NCI-H146 (cell line): ENCODE measurements around the gene TIGAR.

Source experiments
- DNase-seq: peaks from one replicate; lab custom pipeline; 2025; lab: John Stamatoyannopoulos, UW

TIGAR gene, protein sequence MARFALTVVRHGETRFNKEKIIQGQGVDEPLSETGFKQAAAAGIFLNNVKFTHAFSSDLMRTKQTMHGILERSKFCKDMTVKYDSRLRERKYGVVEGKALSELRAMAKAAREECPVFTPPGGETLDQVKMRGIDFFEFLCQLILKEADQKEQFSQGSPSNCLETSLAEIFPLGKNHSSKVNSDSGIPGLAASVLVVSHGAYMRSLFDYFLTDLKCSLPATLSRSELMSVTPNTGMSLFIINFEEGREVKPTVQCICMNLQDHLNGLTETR

DNA sequence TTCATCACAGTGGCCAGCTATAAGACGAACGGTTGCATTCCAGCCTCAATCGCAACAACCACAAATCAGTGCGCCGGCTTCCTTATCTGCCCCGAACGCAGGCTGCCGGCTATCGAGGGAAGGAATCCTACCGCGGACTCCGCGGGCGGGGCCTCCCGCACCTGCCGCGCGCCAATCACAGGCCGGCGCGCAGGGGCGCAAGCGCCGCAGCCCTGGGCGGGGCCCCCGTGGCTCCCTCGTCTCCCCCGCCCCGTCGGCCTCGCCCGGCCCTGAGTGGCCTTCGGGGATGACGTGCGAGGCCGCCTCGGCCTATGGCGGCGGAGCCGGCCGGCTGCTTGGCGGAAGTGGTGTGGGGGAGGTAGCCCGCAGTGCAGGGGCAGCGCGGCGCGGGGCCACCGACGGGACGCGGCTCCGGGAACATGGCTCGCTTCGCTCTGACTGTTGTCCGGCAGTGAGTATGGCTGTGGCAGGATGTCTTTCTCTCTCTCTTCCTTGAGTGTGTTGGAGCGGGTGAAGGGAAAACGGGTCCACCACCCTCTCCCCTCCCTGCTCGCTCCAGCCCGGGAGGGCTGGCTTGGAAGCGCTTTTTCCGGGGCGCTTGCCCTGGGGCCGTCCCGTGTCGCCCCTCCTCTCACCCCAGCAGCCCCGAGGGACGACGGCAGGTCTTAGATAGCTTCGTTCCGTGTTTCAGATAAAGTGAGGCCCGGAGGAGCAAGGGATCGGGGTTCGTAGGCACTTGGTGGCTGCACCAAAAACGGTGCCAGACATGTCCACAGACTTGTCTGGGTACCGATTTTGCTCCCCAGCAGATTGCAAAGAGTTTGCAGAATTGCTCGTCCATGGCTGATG, at the start of gene TIGAR:
Gene TIGAR, plus strand, starts transcription at position 361 of the 849 bp plus-strand sequence. Its CDS starts 59 bp downstream, at position 420.
- DNase-seq: peak; percentile 96

DNA sequence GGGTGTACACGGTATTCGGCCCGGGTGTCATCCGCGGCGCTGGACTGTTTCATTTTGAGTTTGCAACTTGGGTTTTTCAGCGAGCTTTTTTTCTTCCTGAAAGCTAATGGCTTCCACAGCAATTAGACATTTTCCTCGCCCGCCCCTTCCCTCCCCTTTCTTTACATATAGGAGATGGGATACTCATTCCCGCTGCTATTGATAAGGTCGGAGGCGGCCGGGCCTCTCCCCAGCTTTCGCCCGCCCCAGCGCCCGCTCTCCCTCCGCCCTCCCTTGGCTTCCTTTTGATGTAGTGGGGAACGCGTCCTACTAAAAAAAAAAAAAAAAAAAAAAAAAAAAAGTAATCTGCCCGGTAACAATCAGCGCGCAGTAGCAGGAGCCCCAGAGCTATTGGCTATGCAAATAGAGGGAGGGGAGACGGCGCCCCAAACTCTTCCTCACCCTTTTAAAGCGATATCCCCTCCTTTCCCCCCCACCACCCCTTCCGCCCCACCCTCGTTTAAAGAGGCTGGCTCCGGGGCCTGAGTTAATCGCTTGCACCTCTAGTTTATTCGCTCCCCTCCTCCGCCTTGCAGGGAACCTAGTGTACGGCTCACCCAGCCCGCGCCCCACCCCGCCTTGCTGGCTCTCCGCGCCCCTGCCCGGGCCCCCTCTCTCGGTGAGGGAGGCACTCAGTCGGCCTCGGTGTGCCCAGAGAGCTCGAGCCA, 49.1 kb upstream of the TIGAR start:
- DNase-seq: peak; percentile 48

DNA sequence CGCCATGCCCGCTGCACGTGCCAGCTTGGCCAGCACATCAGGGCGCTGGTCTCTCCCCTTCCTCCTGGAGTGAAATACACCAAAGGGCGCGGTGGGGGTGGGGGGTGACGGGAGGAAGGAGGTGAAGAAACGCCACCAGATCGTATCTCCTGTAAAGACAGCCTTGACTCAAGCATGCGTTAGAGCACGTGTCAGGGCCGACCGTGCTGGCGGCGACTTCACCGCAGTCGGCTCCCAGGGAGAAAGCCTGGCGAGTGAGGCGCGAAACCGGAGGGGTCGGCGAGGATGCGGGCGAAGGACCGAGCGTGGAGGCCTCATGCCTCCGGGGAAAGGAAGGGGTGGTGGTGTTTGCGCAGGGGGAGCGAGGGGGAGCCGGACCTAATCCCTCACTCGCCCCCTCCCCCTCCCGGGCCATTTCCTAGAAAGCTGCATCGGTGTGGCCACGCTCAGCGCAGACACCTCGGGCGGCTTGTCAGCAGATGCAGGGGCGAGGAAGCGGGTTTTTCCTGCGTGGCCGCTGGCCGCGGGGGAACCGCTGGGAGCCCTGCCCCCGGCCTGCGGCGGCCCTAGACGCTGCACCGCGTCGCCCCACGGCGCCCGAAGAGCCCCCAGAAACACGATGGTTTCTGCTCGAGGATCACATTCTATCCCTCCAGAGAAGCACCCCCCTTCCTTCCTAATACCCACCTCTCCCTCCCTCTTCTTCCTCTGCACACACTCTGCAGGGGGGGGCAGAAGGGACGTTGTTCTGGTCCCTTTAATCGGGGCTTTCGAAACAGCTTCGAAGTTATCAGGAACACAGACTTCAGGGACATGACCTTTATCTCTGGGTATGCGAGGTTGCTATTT, 48.4 kb upstream of the TIGAR start:
- DNase-seq: peak; percentile 37

DNA sequence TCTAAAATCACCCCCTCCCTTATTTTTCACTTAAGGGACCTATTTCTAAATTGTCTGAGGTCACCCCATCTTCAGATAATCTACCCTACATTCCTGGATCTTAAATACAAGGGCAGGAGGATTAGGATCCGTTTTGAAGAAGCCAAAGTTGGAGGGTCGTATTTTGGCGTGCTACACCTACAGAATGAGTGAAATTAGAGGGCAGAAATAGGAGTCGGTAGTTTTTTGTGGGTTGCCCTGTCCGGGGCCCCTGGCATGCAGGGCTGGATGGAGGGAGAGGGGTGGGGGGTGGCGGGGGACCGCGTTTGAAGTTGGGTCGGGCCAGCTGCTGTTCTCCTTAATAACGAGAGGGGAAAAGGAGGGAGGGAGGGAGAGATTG, 47.8 kb upstream of the TIGAR start:
- DNase-seq: no peak

DNA sequence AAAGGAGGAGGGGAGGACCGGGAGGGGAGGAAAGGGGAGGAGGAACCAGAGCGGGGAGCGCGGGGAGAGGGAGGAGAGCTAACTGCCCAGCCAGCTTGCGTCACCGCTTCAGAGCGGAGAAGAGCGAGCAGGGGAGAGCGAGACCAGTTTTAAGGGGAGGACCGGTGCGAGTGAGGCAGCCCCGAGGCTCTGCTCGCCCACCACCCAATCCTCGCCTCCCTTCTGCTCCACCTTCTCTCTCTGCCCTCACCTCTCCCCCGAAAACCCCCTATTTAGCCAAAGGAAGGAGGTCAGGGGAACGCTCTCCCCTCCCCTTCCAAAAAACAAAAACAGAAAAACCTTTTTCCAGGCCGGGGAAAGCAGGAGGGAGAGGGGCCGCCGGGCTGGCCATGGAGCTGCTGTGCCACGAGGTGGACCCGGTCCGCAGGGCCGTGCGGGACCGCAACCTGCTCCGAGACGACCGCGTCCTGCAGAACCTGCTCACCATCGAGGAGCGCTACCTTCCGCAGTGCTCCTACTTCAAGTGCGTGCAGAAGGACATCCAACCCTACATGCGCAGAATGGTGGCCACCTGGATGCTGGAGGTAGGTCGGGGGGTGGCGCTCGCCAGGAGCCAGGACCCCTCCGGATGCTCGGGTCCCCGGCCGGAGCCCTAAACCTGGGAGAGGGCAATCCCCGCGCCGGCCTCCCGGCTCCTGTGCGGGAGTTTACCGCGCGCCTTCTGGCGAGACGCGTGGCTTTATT, 47.2 kb upstream of the TIGAR start, which contains the start of gene CCND2:
Gene CCND2, plus strand, starts transcription at position 111 of the 744 bp plus-strand sequence. Its CDS starts 279 bp downstream, at position 390.
- DNase-seq: peak; percentile 46

DNA sequence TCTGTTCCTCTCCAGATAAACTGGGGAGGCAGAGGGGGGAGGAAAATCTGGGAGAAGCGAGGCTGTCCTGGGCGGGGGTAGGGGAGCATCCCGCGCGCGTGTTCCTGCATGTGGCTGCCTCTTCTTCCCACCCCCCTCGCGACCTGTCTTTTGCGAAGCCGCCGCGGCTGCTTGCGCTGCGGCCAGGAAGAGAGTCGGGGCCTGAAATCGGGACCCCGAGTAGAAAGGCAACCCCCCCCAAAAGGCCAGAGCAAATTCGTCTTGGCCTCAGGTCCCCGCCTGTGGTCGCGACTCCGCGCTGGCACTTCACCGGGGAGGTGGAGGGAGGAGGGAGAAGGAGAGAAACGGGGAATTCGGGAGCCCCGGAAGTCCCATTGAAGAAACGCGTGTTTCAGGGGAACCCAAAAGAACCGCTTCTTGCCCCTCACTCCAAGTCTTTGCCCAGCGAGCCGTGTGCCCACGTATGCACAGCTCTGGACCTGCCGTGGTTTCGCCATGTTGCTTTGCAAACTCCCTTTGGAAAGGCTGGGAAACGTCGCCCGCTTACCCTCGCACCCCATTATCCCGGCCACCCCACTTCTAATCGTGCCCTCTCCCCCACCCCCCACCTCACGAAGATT, 46.5 kb upstream of the TIGAR start:
- DNase-seq: no peak

DNA sequence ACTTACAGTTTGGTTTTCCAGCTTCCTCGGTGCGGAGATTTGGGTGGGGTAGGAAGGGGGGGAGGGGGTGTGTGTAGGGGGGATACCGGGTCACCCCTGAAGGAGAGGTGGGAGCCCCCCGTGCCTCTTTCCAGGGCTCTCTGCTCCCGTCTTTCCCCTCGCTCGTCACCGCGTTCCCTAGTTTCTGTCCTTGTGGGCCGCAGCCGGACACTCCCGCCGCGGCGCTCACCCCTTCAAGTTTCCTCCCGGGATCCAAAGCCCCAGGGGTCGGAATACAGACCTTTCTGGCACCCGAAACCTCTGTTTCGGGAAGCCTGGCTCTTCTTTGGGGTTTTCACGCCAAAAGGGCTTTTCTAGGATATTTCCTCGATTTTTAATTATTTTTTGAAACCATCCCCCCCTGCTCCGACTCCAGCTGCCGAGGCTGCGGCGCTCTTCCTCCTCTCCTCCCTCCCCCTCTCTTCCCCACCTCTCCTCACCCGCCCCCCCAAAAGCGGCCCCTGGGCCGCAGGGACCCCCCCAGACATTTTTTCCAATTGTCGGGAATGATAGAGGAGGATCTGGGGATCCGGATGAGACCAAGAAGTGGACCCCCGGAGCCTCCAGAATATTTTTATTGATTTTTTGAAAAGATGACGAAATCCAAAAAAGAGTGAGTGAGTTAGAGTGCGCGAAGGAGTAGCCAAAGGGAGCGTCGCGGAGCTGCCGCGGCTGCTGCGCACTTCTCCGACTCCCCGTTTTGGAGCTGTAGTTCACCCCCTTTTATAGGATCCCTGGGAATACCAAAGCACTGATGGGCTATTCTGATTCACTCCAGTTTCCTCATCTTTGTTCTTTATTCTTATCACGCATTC, 45.8 kb upstream of the TIGAR start:
- DNase-seq: no peak

GRCh38 chr12:4275870-4276301, 45.1 kb upstream of the TIGAR start:
- no peak for DNase-seq

DNA sequence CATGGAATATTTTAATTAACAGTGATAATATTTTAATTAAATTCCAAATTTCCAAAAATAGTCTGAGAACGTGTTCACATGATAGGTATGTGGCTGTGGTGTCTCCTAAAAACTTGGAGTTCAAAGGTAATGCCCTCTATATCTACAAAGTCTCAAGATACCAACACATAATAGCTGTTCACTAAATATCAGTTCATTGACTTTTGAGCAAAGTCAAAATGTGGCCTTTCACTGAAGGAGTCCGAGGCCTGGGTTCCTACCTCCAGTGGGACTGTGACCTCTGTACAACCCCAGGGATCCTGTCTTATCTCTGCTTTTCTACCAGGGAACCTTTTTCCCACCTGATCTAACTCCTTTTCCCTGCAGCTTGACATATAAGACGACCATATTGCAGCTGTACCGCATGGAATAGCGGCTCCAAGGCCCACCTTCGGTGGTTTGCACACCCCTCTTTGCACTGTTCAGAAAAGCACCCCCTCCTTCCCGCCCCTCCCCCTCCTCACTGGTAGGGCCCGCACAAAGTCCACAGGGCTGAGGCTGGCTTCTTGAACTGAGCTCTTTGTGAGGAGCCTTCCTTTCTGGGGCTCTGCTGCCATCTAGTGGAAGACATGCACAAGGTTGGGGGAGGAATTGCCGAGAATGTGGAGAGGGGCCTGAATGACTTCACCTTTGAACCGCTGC, 44.3 kb upstream of the TIGAR start:
- peak; percentile 77 for DNase-seq

DNA sequence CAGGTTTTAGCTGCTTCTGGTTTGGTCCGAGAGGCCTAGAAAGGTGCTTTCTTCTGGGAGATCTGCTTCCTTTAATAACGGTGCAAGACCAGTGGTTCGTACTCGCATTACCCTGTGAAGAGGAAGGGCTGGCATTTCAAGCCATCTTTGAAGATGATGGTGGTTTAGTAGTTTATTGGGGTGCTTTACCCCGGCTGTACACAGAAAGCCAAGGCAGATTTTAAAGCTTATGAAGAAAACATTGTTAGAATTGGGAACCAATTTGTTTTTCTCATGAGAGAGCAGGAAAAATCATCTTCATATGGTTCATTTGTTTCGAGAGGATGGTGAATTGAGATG, 43.8 kb upstream of the TIGAR start:
- DNase-seq: no peak

DNA sequence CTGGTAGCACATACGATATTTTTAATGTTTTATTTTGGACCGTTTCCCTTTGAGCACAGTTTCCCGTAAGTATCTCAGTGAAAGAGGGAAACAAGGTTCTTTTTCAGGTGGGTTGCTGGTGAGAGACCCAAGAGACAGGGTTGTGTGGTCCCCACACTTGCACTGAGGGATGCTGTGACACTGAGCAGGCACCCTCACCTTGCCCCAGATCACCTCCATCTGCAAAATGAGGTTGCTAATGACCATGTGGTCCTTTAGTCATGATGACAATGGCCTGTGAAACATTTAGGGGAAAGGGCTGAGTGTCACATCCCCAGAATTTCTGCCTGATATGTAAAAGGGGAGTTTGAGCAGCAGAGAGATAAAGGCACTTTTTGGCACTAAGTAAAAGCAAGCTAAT, 43.2 kb upstream of the TIGAR start:
- DNase-seq: no peak

GRCh38 chr12:4278329-4279197, 42.5 kb upstream of the TIGAR start:
- DNase-seq: no peak

GRCh38 chr12:4279198-4279690, 41.8 kb upstream of the TIGAR start:
- no peak for DNase-seq

DNA sequence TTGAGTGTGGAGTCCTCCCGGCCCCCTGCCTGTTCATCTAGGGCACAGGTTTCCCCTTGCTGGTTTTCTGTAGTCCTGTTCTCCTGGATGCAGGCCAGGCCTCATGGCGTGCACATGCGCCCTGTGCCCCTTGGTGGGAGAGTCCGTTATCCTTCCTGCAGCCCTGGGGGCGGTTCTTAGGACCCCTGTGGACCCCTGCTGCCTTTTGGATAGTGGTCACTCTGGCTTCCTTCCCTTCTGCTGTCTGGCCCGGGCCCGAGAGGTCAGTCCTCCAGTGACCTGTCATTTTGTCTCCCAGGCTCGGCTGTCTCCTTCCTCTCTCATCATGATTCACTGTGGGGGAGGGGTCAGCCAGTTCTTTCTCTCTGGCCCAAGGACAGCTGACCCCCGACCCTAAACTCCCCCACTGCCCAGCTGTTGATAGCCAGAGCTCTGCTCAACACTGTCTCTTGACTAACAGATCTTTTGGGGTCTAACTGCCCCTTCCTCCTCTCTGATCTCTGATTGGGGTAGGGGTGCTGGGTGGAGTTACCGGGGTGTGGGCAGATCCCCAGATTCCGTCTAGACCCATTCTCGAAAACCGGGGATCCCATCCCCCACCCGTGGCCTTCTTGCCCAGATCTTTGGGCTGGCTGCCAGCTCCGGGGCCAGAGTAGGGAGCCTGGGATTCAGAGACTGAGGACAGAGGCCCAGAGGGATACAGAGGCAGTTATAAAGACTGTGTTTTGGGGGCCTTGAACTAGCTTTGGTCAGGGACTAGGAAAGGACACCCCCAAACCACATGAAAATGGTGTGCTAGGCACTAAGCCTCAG, 40.5 kb upstream of the TIGAR start:
- no peak for DNase-seq

GRCh38 chr12:4281173-4281654, 39.8 kb upstream of the TIGAR start:
- DNase-seq: no peak

- DNase-seq: no peak
Measured at GRCh38 chr12:4282103-4282891, 38.7 kb upstream of the TIGAR start.
